PFSK-1 (cell line): ENCODE measurements around the gene ANAPC2.

Source experiments
- FOXP2 ChIP-seq: optimal IDR thresholded peaks from 2 replicates; pipeline ENCODE3; 2011; ENCODE audit warnings: borderline replicate concordance, control low read depth, inconsistent platforms; ENCODE audit not compliant: insufficient read depth; ENCODE audit errors: extremely low read length, extremely low read depth
- POLR2AphosphoS5 ChIP-seq: IDR thresholded peaks from 2 replicates; pipeline ENCODE4 v1.6.1; 2012; ENCODE audit warnings: low read depth, mild to moderate bottlenecking, control low read depth, low read length, moderate library complexity
- SIN3A ChIP-seq: IDR thresholded peaks from 2 replicates; pipeline ENCODE4 v1.6.1; 2012; ENCODE audit warnings: mild to moderate bottlenecking, low read length, moderate library complexity, borderline replicate concordance; ENCODE audit not compliant: insufficient read depth
- TAF1 ChIP-seq: IDR thresholded peaks from 2 replicates; pipeline ENCODE4 v1.6.1; 2012; ENCODE audit warnings: low read length, control low read depth, borderline replicate concordance; ENCODE audit not compliant: insufficient read depth
- TF ChIP-seq, protein P1 (sequence below), 2 experiments: IDR thresholded peaks; 2 replicates each; pipeline versions ENCODE4 v1.6.1 to v1.8.0; 2011 to 2012; ENCODE audit warnings: low read depth in 2 of 2, low read length in 2 of 2, control low read depth in 1 of 2, inconsistent platforms in 1 of 2, mild to moderate bottlenecking in 1 of 2, moderate library complexity in 1 of 2; ENCODE audit not compliant: insufficient read depth in 1 of 2

ANAPC2 gene

DNA sequence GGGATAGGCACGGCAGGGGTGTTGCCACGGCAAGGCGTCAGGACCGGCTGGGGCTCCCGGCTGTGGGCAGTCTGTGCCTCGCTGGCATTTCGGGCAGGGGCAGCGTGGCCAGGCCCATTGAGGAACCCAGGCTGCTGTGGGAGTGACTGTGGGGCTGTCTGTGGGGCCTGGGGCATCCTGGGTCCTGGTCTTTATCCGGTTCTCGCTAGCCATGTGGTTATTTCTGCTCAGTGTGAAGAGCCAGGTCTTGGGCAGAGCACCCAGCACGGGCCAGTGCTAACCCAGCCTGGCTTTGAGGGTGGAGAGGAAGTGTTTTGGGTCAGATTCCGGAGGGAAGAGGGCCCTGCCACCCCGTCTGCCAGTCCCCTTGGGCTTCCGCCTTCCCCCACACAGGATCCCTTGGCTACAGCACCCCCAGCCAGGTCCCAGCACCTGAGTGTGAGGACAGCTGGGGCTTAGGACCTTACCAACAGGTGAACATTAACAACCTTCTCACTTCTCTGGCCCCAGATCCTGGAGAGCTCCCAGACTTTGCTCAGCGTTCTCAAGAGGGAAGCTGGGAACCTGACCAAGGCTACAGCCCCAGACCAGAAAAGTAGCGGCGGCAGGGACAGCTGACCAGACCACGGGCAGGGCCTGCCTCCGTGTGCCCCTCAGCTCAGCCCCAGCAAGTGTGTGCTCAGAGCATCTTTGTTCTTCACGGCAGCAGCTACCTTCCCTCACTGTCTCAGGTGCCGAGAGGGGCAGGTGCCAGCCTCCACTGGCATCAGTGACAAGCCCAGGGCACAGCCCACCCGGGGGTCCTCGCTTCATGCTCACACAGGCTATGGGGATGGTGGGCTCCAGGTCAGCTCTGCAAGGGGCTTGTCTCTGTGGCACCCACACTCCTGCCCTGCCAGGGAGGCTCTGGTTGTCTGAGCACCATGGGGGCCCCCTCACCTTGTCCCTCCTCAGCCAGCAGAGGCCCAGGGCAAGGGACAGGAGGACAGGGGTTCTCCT is 1.2 kb upstream of the ANAPC2 start:
- TF ChIP-seq TAF1 (no peak), FOXP2 (no peak), SIN3A (no peak), POLR2AphosphoS5 (no peak)
- TF ChIP-seq, protein P1, sequence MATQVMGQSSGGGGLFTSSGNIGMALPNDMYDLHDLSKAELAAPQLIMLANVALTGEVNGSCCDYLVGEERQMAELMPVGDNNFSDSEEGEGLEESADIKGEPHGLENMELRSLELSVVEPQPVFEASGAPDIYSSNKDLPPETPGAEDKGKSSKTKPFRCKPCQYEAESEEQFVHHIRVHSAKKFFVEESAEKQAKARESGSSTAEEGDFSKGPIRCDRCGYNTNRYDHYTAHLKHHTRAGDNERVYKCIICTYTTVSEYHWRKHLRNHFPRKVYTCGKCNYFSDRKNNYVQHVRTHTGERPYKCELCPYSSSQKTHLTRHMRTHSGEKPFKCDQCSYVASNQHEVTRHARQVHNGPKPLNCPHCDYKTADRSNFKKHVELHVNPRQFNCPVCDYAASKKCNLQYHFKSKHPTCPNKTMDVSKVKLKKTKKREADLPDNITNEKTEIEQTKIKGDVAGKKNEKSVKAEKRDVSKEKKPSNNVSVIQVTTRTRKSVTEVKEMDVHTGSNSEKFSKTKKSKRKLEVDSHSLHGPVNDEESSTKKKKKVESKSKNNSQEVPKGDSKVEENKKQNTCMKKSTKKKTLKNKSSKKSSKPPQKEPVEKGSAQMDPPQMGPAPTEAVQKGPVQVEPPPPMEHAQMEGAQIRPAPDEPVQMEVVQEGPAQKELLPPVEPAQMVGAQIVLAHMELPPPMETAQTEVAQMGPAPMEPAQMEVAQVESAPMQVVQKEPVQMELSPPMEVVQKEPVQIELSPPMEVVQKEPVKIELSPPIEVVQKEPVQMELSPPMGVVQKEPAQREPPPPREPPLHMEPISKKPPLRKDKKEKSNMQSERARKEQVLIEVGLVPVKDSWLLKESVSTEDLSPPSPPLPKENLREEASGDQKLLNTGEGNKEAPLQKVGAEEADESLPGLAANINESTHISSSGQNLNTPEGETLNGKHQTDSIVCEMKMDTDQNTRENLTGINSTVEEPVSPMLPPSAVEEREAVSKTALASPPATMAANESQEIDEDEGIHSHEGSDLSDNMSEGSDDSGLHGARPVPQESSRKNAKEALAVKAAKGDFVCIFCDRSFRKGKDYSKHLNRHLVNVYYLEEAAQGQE (IDR thresholded peaks at IDR 0.05; ENCODE audit: insufficient read depth in 1 of 2, low read depth in 2 of 2, low read length in 2 of 2), result no peak

DNA sequence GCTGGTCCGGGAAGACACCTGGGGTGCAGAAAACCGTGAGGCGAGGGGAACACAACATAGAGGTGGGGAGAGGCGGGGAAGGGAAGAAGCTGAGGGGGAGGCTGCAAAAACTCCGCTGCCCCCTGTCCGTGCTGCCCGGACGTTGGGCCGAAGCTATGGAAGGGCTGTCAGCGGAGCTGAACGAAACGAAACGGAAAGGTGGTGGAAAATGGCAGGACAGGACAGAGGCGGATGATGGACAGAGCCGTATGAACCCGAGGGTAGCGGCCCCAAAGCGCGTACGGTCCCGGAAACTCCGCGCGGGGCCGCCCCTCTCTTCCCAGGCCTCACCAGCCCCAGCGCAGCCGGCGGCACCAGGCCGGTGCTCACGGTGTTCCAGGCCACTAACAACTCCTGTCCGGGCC is 272 bp downstream of the ANAPC2 start:
- TF ChIP-seq SIN3A, result no peak
- TF ChIP-seq, protein P1 (IDR thresholded peaks at IDR 0.05; ENCODE audit: insufficient read depth in 1 of 2, low read depth in 2 of 2, low read length in 2 of 2), result no peak
- TF ChIP-seq FOXP2, result no peak
- TF ChIP-seq TAF1, result no peak
- no peak for TF ChIP-seq POLR2AphosphoS5

DNA sequence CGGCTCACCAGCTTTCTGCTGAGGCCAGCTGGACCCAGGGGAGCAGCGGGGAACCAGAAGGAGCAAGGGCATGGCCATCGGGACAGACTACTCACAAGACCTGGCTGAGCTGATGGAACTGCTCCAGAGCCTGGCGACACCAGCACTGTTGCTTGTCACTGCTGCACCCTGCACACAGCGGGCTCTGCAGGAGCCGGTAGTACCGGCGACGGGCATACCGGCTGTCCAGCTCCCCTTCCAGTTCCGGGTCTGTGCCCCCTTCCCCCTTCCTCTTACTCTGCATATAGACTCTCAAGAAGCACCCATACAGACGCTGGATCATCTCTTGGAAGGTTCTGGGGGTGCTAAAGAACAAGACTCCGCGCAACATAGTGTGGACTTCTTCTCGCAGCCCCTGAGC is 974 bp downstream of the ANAPC2 start:
- TF ChIP-seq, protein P1 (IDR thresholded peaks at IDR 0.05; ENCODE audit: insufficient read depth in 1 of 2, low read depth in 2 of 2, low read length in 2 of 2), result no peak
- TF ChIP-seq FOXP2, result no peak
- no peak for TF ChIP-seq POLR2AphosphoS5
- TF ChIP-seq TAF1, result no peak
- no peak for TF ChIP-seq SIN3A

DNA sequence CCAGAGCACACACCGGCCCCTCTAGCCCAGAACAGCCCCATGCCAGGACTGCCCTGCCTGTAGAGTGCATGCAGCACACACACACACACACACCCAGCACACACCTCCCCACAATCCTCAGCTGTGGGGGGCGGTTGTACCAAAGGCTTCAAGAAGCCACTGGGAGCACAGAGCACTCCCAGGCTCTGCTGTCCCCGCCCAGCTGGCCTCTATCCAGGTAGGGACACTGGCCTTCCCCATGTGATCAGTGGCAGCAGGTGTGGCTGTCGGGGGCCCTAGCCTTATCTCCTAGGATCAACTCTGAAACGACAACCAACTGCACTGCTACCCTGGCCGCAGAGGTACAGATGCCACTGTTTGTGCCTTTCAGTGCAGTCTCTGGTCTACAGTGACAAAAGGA is 2.0 kb downstream of the ANAPC2 start:
- no peak for TF ChIP-seq TAF1
- TF ChIP-seq FOXP2, result no peak
- TF ChIP-seq POLR2AphosphoS5, result no peak
- no peak for TF ChIP-seq SIN3A
- TF ChIP-seq, protein P1 (IDR thresholded peaks at IDR 0.05; ENCODE audit: insufficient read depth in 1 of 2, low read depth in 2 of 2, low read length in 2 of 2), result no peak
